H1 (cell line): ENCODE data around the gene TBX21. TPM values are rescaled to one million over a fixed set of nuclear protein-coding genes. Genes with fewer than 3 reads are reported as not detected.

Source experiments
- BCL11A ChIP-seq, 2 experiments: IDR thresholded peaks; one replicate each; pipeline ENCODE4 v1.6.1; 2011; ENCODE audit warnings: low read depth in 2 of 2, low read length in 2 of 2, mild to moderate bottlenecking in 2 of 2
- HDAC6 ChIP-seq: IDR thresholded peaks from one replicate; pipeline ENCODE4 v1.7.1; 2012; ENCODE audit warnings: low read depth, mild to moderate bottlenecking, inconsistent platforms, low read length, moderate library complexity
- KDM4A ChIP-seq: IDR thresholded peaks from one replicate; pipeline ENCODE4 v1.7.1; 2012; ENCODE audit warnings: low read depth, mild to moderate bottlenecking, moderate library complexity, low read length, inconsistent platforms; ENCODE audit not compliant: severe bottlenecking
- MAFK ChIP-seq: IDR thresholded peaks from 2 replicates; pipeline ENCODE4 v1.6.1; 2012; ENCODE audit warnings: low read depth, mild to moderate bottlenecking, improper control_type of control experiment, low read length
- SP1 ChIP-seq: IDR thresholded peaks from 2 replicates; pipeline ENCODE4 v1.6.1; 2011; ENCODE audit warnings: low read depth, low read length
- TAF1 ChIP-seq: IDR thresholded peaks from 2 replicates; pipeline ENCODE4 v1.6.1; 2011; ENCODE audit warnings: mild to moderate bottlenecking, low read depth, low read length
- polyA plus RNA-seq, 7 experiments: library from polyadenylated mRNA; depleted of rRNA in 3 of 7; stranded (reverse) in 5 of 7; unstranded in 2 of 7; fragments of >200 nt in 5 of 7; fragments of 200-250 nt in 2 of 7; gene quantifications; 1 replicate in 5 of 7; 2 replicates in 1 of 7; 4 replicates in 1 of 7; pipeline versions ENCODE4 v1.2.1 to v1.2.3, GENCODE V29; 2011 to 2013; ENCODE audit warnings: missing spikeins in 2 of 7, mixed read lengths in 2 of 7
- total RNA-seq: library from RNA; stranded (reverse); fragmentation: NEBNext Ultra II Directional; extraction: Animal tissue kit (Norgen Biotek cat#: 25700); gene quantifications from 2 replicates; pipeline ENCODE4 v1.2.1, GENCODE V29; 2021
- TF ChIP-seq, protein P1 (sequence below): IDR thresholded peaks from 2 replicates; pipeline ENCODE4 v1.6.1; 2012; ENCODE audit warnings: low read length, inconsistent platforms

The TBX21 gene
- total and polyA plus RNA-seq, 2 of the 8 experiments (the other 6 are each of a cell fraction or from before 2014, with no cell fraction given) = not detected

DNA sequence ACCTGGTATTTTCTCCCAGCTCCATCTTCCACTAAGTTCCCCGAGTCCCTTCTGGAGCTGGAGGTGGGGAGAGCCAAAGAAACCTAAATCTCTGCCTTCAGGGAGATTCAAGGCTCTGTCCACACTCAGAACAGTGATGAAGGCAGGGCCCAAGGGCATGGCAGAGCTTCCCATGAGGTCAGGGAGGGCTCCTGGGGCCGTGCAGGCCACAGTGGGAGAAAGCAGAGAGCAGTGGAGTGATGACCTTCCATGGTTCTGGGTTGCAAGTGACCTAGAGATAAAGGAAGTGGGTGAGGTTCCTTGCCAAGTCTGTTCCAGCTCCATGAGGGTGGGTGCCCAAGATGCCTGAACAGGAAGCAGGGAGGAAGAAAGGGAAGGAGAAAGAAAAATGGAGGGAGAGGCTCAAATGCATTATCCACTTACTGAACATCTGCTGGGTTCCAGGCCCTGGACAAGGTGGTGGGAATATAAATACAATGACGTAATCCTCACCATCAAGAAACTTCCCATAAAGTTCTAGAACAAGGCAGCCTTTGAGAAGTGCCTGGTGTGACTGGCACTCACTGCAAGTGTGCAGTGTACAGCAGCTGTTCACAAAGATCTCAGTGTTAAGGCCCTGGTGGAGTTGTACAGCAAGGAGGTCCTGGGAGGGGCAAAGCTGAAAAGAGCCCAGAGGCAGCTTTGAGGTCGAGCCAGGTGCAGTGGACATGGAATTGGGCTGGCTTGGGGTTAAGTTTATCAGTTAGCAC is 25.8 kb upstream of the TBX21 start (continued):
- TF ChIP-seq, protein P1, sequence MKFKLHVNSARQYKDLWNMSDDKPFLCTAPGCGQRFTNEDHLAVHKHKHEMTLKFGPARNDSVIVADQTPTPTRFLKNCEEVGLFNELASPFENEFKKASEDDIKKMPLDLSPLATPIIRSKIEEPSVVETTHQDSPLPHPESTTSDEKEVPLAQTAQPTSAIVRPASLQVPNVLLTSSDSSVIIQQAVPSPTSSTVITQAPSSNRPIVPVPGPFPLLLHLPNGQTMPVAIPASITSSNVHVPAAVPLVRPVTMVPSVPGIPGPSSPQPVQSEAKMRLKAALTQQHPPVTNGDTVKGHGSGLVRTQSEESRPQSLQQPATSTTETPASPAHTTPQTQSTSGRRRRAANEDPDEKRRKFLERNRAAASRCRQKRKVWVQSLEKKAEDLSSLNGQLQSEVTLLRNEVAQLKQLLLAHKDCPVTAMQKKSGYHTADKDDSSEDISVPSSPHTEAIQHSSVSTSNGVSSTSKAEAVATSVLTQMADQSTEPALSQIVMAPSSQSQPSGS = no peak
- TF ChIP-seq HDAC6 = no peak
- TF ChIP-seq MAFK = no peak
- TF ChIP-seq KDM4A = no peak
- TF ChIP-seq BCL11A (IDR thresholded peaks at IDR 0.05; ENCODE audit: low read depth in 2 of 2, low read length in 2 of 2) = no peak
- TF ChIP-seq TAF1 = no peak
- TF ChIP-seq SP1 = no peak
- TF ChIP-seq, all 59 proteins: peak for 0
